LNCAP (cell line): ENCODE data around the gene CASP10.

Source experiments
- TF ChIP-seq, protein P1 (sequence below): fragments of 450-650 bp; IDR thresholded peaks from 2 replicates; pipeline ENCODE4 v1.5.1; 2017; ENCODE audit warnings: mild to moderate bottlenecking

Gene CASP10

DNA sequence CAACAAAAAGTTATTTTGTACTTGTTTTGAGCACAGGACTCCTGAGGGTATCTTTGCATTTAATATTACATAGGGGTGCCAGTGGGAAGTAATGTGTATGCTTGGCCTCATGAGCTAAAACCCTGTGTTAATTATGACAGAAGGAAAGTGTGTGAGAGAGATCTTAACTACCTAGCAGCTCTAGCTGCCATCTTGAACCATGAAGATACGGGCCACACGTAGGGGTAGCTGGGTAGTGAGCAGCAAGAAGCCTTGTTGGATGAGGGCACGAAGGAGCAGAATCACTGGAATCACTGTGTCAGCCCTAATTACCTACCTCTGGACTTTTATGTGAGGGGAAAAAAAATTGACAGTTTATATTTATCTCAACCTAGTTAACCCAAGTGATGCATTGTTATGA, 15.4 kb upstream of the CASP10 start:
- TF ChIP-seq, protein P1, sequence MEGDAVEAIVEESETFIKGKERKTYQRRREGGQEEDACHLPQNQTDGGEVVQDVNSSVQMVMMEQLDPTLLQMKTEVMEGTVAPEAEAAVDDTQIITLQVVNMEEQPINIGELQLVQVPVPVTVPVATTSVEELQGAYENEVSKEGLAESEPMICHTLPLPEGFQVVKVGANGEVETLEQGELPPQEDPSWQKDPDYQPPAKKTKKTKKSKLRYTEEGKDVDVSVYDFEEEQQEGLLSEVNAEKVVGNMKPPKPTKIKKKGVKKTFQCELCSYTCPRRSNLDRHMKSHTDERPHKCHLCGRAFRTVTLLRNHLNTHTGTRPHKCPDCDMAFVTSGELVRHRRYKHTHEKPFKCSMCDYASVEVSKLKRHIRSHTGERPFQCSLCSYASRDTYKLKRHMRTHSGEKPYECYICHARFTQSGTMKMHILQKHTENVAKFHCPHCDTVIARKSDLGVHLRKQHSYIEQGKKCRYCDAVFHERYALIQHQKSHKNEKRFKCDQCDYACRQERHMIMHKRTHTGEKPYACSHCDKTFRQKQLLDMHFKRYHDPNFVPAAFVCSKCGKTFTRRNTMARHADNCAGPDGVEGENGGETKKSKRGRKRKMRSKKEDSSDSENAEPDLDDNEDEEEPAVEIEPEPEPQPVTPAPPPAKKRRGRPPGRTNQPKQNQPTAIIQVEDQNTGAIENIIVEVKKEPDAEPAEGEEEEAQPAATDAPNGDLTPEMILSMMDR: no peak

DNA sequence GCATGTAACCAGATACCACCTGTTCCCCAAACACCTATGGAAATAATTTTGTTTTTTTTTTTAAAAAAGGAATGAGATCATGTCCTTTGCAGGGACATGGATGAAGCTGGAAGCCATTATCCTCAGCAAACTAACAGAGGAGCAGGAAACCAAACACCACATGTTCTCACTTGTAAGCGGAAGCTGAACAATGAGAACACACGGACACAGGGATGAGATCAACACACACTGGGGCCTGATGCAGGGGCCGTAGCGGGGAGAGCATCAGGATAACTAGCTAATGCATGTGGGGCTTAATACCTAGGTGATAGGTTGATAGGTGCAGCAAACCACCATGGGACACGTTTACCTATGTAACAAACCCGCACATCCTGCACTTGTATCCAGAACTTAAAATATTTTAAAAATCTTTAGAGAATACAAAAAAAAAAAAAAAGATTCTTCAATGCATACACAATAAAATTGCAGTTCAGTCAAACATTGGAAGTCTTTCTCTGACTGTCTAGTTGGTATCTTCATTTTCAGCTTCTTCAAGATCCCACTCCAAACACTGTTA, 11.6 kb upstream of the CASP10 start:
- TF ChIP-seq, protein P1: no peak

DNA sequence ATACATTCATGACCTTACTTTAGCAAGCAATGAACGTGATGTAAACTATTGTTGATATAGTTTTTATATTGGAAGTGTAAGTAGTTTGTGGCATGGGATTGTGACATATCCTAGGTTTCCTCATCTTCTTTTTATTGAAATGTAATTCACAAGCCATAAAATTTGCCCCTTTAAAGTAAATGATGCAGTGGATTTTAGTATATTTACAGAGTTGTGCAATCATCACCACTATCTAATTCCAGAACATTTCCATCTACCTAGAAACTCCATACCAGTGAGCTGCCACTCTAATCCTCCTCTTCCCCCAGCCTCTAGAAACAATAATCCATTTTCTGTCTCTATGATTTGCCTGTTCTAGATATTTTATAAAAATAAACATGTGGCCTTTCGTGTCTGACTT, 10.7 kb upstream of the CASP10 start:
- TF ChIP-seq, protein P1: no peak

DNA sequence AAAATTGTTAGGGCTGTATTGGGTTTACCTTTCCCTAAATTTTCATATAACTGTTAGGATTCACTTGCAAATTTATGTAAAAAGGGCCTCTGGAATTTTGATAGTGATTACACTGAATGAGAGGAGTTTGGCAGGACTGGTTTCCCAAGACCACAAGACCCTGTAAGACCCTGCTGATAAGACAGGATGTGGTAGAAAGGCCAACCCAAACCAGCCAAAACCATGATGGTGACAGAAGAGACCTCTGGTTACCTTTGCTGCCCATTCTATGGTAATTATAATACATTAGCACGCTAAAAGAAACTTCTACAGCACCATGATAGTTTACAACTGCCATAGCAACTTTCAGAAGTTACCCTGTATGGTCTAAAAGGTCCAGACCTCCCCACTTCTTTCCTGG, 8.3 kb upstream of the CASP10 start:
- TF ChIP-seq, protein P1: no peak

DNA sequence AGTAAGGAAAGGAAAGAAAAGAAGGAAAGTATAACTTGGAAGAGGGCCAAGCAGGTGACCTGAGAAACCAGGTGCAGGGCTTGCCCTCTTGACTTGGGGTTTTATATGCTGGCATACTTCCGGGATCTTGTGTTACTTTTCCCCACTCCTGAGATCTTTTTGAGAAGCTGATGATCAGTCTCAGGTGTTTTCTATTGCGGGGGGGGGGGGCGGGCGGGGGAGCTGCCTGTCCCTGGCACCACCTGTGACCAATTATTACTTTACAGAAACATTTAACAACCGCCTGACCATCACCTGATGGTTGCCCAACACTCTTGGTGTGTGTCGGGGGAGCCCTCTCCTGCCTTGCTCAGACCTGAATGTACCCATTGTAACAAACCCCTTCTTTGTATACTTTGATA, 6.9 kb upstream of the CASP10 start:
- TF ChIP-seq, protein P1: no peak

DNA sequence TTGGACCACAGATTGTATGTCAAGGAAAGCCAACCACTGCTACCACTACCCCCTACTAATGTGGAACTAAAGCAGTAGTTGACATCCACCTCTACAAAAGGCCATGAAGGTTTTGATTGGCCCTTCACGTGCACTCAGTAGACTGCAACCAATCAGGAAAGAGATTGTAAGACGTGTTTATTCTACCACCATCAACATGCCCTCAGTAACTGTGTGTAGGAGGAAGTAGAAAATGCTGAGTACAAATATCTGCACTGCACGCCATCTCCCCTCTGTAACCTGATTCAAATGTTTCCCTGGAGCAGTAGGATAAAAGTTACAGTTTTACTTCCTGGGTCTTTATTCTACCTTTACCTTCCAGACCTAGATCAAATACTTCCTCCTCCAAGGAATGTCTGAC, 2.9 kb upstream of the CASP10 start:
- TF ChIP-seq, protein P1: no peak

DNA sequence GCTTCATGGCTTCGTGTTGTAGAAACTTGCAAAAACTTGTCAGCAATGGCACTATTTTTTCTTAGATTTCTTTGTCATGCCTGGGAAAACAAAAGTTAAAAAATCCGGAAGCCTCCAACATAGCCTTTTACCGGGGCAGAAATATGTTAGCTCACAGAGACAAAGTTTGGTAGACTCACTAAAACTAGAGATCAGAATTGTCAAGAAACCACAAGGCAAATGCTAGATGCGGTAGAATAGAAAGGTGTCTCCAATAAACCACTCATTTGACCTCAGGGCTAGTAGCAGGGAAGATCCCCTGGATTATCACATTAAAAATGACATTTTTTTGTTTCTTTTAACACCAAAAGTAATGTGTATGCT, 405 bp downstream of the CASP10 start:
- TF ChIP-seq, protein P1: no peak

DNA sequence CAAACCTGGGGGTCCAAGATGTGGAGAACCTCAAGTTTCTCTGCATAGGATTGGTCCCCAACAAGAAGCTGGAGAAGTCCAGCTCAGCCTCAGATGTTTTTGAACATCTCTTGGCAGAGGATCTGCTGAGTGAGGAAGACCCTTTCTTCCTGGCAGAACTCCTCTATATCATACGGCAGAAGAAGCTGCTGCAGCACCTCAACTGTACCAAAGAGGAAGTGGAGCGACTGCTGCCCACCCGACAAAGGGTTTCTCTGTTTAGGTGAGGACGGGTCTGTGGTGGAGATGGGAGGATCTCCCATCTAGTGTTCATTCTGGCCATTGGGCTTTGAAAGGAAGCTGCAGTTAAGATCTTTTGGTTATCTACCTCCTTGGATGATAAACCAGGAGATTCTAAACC, 2.9 kb downstream of the CASP10 start:
- TF ChIP-seq, protein P1: no peak
